ENCODE measurements around the gene MAPK8IP2.

MAPK8IP2 gene

GRCh38 chr22:50567721-50568252 is 32.8 kb upstream of the MAPK8IP2 start (continued):
- no peak for TF ChIP-seq TCF4 (CRISPR knock-in tag; IDR thresholded peaks at IDR 0.05; ENCODE audit: borderline replicate concordance)
- TF ChIP-seq ZFP3 (CRISPR knock-in tag; IDR thresholded peaks at IDR 0.05) = no peak

- no peak for ATAC-seq
- TF ChIP-seq ARNTL (CRISPR knock-in tag; IDR thresholded peaks at IDR 0.05; ENCODE audit: borderline replicate concordance, low read depth) = no peak
- TF ChIP-seq CSDC2 (CRISPR knock-in tag; IDR thresholded peaks at IDR 0.05) = no peak
- TF ChIP-seq ISL1 (CRISPR knock-in tag; IDR thresholded peaks at IDR 0.05) = no peak
- no peak for TF ChIP-seq ZNF565 (CRISPR knock-in tag; conservative IDR thresholded peaks at IDR 0.05; ENCODE audit: low read depth)
Measured at GRCh38 chr22:50568626-50569025, 32.0 kb upstream of the MAPK8IP2 start.

- no peak for TF ChIP-seq TCF4 (CRISPR knock-in tag; IDR thresholded peaks at IDR 0.05; ENCODE audit: borderline replicate concordance)
- TF ChIP-seq PPARA (CRISPR knock-in tag; IDR thresholded peaks at IDR 0.05; ENCODE audit: borderline replicate concordance) = no peak
- TF ChIP-seq CSDC2 (CRISPR knock-in tag; IDR thresholded peaks at IDR 0.05) = no peak
- TF ChIP-seq CSRNP3 (CRISPR knock-in tag; IDR thresholded peaks at IDR 0.05) = no peak
- no peak for TF ChIP-seq TSHZ2 (CRISPR knock-in tag; IDR thresholded peaks at IDR 0.05)
- no peak for TF ChIP-seq ZFP3 (CRISPR knock-in tag; IDR thresholded peaks at IDR 0.05)
- no peak for TF ChIP-seq RARB (CRISPR knock-in tag; IDR thresholded peaks at IDR 0.05)
- no peak for TF ChIP-seq ZC3H10 (CRISPR knock-in tag; IDR thresholded peaks at IDR 0.05)
- no peak for TF ChIP-seq BACH2 (CRISPR knock-in tag; IDR thresholded peaks at IDR 0.05; ENCODE audit: borderline replicate concordance)
- ATAC-seq = no peak
Measured at GRCh38 chr22:50569041-50569459, 31.5 kb upstream of the MAPK8IP2 start.

GRCh38 chr22:50569896-50570535 is 30.6 kb upstream of the MAPK8IP2 start:
- TF ChIP-seq ZNF70 (CRISPR knock-in tag; IDR thresholded peaks at IDR 0.05) (no peak), CSDC2 (CRISPR knock-in tag; IDR thresholded peaks at IDR 0.05) (no peak), ZNF565 (CRISPR knock-in tag; conservative IDR thresholded peaks at IDR 0.05; ENCODE audit: low read depth) (no peak), ZFP30 (CRISPR knock-in tag; IDR thresholded peaks at IDR 0.05) (no peak), ISL1 (CRISPR knock-in tag; IDR thresholded peaks at IDR 0.05) (no peak), PPARA (CRISPR knock-in tag; IDR thresholded peaks at IDR 0.05; ENCODE audit: borderline replicate concordance) (no peak), POU6F1 (CRISPR knock-in tag; IDR thresholded peaks at IDR 0.05; ENCODE audit: borderline replicate concordance, low read depth) (no peak), PATZ1 (CRISPR knock-in tag; IDR thresholded peaks at IDR 0.05; ENCODE audit: borderline replicate concordance) (no peak), ZFP3 (CRISPR knock-in tag; IDR thresholded peaks at IDR 0.05) (no peak), CSRNP3 (CRISPR knock-in tag; IDR thresholded peaks at IDR 0.05) (no peak), TCF4 (CRISPR knock-in tag; IDR thresholded peaks at IDR 0.05; ENCODE audit: borderline replicate concordance) (no peak), ZNF8 (CRISPR knock-in tag; IDR thresholded peaks at IDR 0.05) (no peak), SNAI2 (CRISPR knock-in tag; IDR thresholded peaks at IDR 0.05) (no peak)
- no peak for ATAC-seq

Measured in SK-N-SH treated with all-trans-retinoic acid at 6 μM for 48 hours (cell line).